Adipocyte (in vitro differentiated cells): ENCODE data around the gene NTNG1.

ENCODE experiments used
- DNase-seq: peaks from one replicate; pipeline ENCODE4 v3.0.0-alpha.2; 2015; ENCODE audit warnings: low read depth
- H3K27me3 ChIP-seq: replicated peaks from 2 replicates; pipeline ENCODE4 v1.7.0; 2013; ENCODE audit warnings: mild to moderate bottlenecking, low read length, moderate library complexity; ENCODE audit not compliant: control insufficient read depth, insufficient read depth
- H3K36me3 ChIP-seq: 2 replicates; pipeline ENCODE4 v1.7.0; 2013; ENCODE audit warnings: low read length, mild to moderate bottlenecking, moderate library complexity; ENCODE audit not compliant: control insufficient read depth, insufficient read depth, severe bottlenecking
- H3K4me1 ChIP-seq: 2 replicates; pipeline ENCODE4 v1.7.0; 2013; ENCODE audit warnings: mild to moderate bottlenecking, low read length, moderate library complexity; ENCODE audit not compliant: control insufficient read depth, insufficient read depth
- H3K4me3 ChIP-seq: 2 replicates; pipeline ENCODE4 v1.7.0; 2013; ENCODE audit warnings: mild to moderate bottlenecking, low read length, moderate library complexity
- H3K9ac ChIP-seq: 2 replicates; pipeline ENCODE4 v1.7.0; 2013; ENCODE audit warnings: mild to moderate bottlenecking, low read length, moderate library complexity
- H3K9me3 ChIP-seq: 2 replicates; pipeline ENCODE4 v1.7.0; 2013; ENCODE audit warnings: mild to moderate bottlenecking, low read length, moderate library complexity; ENCODE audit not compliant: control insufficient read depth

The NTNG1 gene

GRCh38 chr1:107244709-107245500 is 104.1 kb downstream of the NTNG1 start:
- no peaks in the 10 kb centered on the region for H3K9me3 ChIP-seq
- no peak overlapping the region for H3K4me3 ChIP-seq
- no peaks in the 10 kb centered on the region for H3K4me1 ChIP-seq
- no peak overlapping the region for H3K9ac ChIP-seq
- no peaks in the 10 kb centered on the region for H3K27me3 ChIP-seq
- DNase-seq: no peak
- no peaks in the 10 kb centered on the region for H3K36me3 ChIP-seq

GRCh38 chr1:107246775-107247345 is 106.0 kb downstream of the NTNG1 start:
- DNase-seq: no peak
- no peaks in the 10 kb centered on the region for H3K9me3 ChIP-seq
- no peak overlapping the region for H3K9ac ChIP-seq
- H3K4me1 ChIP-seq: no peaks in the 10 kb centered on the region
- no peaks in the 10 kb centered on the region for H3K36me3 ChIP-seq
- H3K4me3 ChIP-seq: no peak overlapping the region
- H3K27me3 ChIP-seq: no peaks in the 10 kb centered on the region

- H3K4me1 ChIP-seq: no peaks in the 10 kb centered on the region
- no peak overlapping the region for H3K4me3 ChIP-seq
Measured at GRCh38 chr1:107247679-107248078, 106.8 kb downstream of the NTNG1 start.

GRCh38 chr1:107250169-107250568 is 109.3 kb downstream of the NTNG1 start:
- no peak for DNase-seq
- Histone ChIP-seq H3K9ac (no peak overlapping the region), H3K4me3 (no peak overlapping the region), H3K27me3 (no peaks in the 10 kb centered on the region), H3K9me3 (no peaks in the 10 kb centered on the region), H3K36me3 (no peaks in the 10 kb centered on the region), H3K4me1 (no peaks in the 10 kb centered on the region)

More at GRCh38 chr1:107247679-107248078, 106.8 kb downstream of the NTNG1 start:
- DNase-seq: no peak
- H3K9ac ChIP-seq: no peak overlapping the region
- no peaks in the 10 kb centered on the region for H3K9me3 ChIP-seq
- no peaks in the 10 kb centered on the region for H3K36me3 ChIP-seq
- H3K27me3 ChIP-seq: no peaks in the 10 kb centered on the region

- Histone ChIP-seq H3K4me1 (no peaks in the 10 kb centered on the region), H3K36me3 (no peaks in the 10 kb centered on the region), H3K4me3 (no peak overlapping the region), H3K9me3 (no peaks in the 10 kb centered on the region), H3K9ac (no peak overlapping the region), H3K27me3 (no peaks in the 10 kb centered on the region)
- no peak for DNase-seq
Measured at GRCh38 chr1:107251083-107251482, 110.2 kb downstream of the NTNG1 start.

GRCh38 chr1:107251839-107252238 is 111.0 kb downstream of the NTNG1 start:
- no peaks in the 10 kb centered on the region for H3K27me3 ChIP-seq

GRCh38 chr1:107252271-107252670 is 111.4 kb downstream of the NTNG1 start:
- no peaks in the 10 kb centered on the region for H3K27me3 ChIP-seq
- no peaks in the 10 kb centered on the region for H3K36me3 ChIP-seq
- H3K9ac ChIP-seq: no peak overlapping the region
- H3K9me3 ChIP-seq: no peaks in the 10 kb centered on the region
- H3K4me3 ChIP-seq: no peak overlapping the region
- no peak for DNase-seq
- no peaks in the 10 kb centered on the region for H3K4me1 ChIP-seq

More at GRCh38 chr1:107251839-107252238, 111.0 kb downstream of the NTNG1 start:
- H3K9ac ChIP-seq: no peak overlapping the region
- no peaks in the 10 kb centered on the region for H3K4me1 ChIP-seq
- H3K36me3 ChIP-seq: no peaks in the 10 kb centered on the region
- no peak for DNase-seq
- no peak overlapping the region for H3K4me3 ChIP-seq
- no peaks in the 10 kb centered on the region for H3K9me3 ChIP-seq

GRCh38 chr1:107254306-107254705 is 113.5 kb downstream of the NTNG1 start:
- no peaks in the 10 kb centered on the region for H3K36me3 ChIP-seq
- H3K4me1 ChIP-seq: no peaks in the 10 kb centered on the region
- H3K27me3 ChIP-seq: no peaks in the 10 kb centered on the region
- no peak overlapping the region for H3K9ac ChIP-seq
- no peak overlapping the region for H3K4me3 ChIP-seq
- no peak for DNase-seq
- no peaks in the 10 kb centered on the region for H3K9me3 ChIP-seq

GRCh38 chr1:107255469-107255868 is 114.6 kb downstream of the NTNG1 start:
- Histone ChIP-seq H3K9me3 (no peaks in the 10 kb centered on the region), H3K4me3 (no peak overlapping the region), H3K27me3 (no peaks in the 10 kb centered on the region), H3K9ac (no peak overlapping the region), H3K36me3 (no peaks in the 10 kb centered on the region), H3K4me1 (no peaks in the 10 kb centered on the region)
- DNase-seq: no peak

- Histone ChIP-seq H3K36me3 (no peaks in the 10 kb centered on the region), H3K27me3 (no peaks in the 10 kb centered on the region), H3K9ac (no peak overlapping the region), H3K4me3 (no peak overlapping the region), H3K9me3 (no peaks in the 10 kb centered on the region), H3K4me1 (peaks cover 6% of the 10 kb centered on the region)
- no peak for DNase-seq
Measured at GRCh38 chr1:107262467-107263286, 121.8 kb downstream of the NTNG1 start.

GRCh38 chr1:107263291-107263915 is 122.6 kb downstream of the NTNG1 start:
- Histone ChIP-seq H3K27me3 (no peaks in the 10 kb centered on the region), H3K36me3 (no peaks in the 10 kb centered on the region), H3K9ac (no peak overlapping the region), H3K4me1 (peaks cover 6% of the 10 kb centered on the region), H3K4me3 (no peak overlapping the region), H3K9me3 (no peaks in the 10 kb centered on the region)
- DNase-seq: no peak
